Esophagus muscularis mucosa (tissue), 3 donors: Measurements from ENCODE around the gene SERPINB12.

Experiments used
- POLR2A ChIP-seq: fragments of 450-650 bp; IDR thresholded peaks from one replicate; pipeline ENCODE4 v1.6.1; 2017; ENCODE audit warnings: antibody characterized with exemption, moderate library complexity, mild to moderate bottlenecking, low read depth
- POLR2AphosphoS5 ChIP-seq, 2 donors: sonication (generic); formaldehyde crosslinking; IDR thresholded peaks; one replicate each; pipeline ENCODE4 v1.6.1; 2017; ENCODE audit warnings: antibody characterized with exemption in 2 of 2
- TF ChIP-seq, protein P1 (sequence below), 3 experiments: fragments of 200-600 bp in 2 of 3; fragments of 450-650 bp in 1 of 3; sonication (generic) in 2 of 3; IDR thresholded peaks; one replicate each; pipeline ENCODE4 v1.5.1; 2017 to 2019; ENCODE audit warnings: antibody characterized with exemption in 3 of 3, mild to moderate bottlenecking in 2 of 3, moderate library complexity in 1 of 3

DNA sequence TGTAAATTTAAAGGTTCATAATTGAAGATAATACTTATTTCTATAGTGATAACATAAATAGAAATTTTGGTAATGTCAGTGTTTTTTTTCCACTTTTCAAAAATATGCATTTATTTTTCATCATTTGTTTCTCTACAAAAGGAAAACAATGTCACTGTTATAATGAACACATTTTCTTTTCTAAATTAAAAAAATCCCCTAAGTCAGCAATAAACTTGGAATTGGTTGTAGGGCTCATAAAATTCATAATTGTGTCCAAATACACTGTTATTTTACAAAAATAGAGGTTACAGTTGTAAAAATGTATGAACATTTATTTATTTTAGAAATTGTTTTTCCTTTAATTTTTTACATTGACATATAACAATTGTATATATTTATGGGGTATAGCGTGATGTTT, 26.4 kb upstream of the SERPINB12 start:
- TF ChIP-seq POLR2A (no peak), POLR2AphosphoS5 (IDR thresholded peaks at IDR 0.05) (no peak)
- TF ChIP-seq, protein P1, sequence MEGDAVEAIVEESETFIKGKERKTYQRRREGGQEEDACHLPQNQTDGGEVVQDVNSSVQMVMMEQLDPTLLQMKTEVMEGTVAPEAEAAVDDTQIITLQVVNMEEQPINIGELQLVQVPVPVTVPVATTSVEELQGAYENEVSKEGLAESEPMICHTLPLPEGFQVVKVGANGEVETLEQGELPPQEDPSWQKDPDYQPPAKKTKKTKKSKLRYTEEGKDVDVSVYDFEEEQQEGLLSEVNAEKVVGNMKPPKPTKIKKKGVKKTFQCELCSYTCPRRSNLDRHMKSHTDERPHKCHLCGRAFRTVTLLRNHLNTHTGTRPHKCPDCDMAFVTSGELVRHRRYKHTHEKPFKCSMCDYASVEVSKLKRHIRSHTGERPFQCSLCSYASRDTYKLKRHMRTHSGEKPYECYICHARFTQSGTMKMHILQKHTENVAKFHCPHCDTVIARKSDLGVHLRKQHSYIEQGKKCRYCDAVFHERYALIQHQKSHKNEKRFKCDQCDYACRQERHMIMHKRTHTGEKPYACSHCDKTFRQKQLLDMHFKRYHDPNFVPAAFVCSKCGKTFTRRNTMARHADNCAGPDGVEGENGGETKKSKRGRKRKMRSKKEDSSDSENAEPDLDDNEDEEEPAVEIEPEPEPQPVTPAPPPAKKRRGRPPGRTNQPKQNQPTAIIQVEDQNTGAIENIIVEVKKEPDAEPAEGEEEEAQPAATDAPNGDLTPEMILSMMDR (IDR thresholded peaks at IDR 0.05): no peak
